GM21786 (cell line): ENCODE data around the gene TNFAIP8.

Experiments used
- ATAC-seq: cut with Tn5 transposase; IDR thresholded peaks from one replicate; pipeline ENCODE4 v1.9.1; 2021; ENCODE audit not compliant: unreplicated experiment

Gene TNFAIP8

DNA sequence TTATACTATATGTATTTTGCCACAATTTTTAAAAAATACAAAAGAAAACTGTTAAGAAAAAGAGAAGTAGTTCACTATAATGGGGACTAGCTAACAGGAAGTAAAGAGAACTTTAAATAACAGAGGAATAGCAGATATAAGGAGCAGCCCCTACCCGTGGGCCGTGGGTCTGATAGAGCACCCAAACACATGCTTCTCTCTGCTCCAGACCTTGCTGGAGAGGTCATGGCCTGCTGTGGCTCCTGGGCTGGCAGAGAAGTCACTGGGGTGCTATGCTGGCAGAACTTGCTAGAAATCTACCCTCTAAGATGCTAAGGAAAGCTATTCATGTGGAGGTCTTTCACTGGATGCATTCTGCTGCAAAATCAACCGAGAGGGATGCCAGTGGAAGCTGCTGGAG is 10.0 kb upstream of the TNFAIP8 start:
- ATAC-seq = no peak

DNA sequence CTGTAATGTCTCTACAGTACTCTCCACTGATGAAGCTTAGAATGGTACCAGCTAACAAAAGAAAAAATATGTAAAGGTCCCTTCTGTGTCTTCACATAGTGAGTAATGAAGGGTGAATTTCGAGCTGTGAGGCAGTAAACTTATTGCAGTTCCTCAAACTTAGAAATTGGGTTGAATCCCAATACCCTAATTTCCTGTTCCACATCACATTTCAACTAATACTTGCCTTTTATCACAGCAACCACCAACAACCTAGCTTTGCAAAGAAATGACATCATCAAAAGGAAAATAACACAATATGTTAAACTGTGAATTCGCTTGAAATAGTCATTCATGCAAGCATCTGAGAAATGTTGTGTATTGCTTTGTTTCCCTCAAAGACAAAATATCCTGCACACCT is 9.4 kb upstream of the TNFAIP8 start:
- ATAC-seq = no peak

GRCh38 chr5:119347574-119347973 is 8.2 kb upstream of the TNFAIP8 start:
- no peak for ATAC-seq

DNA sequence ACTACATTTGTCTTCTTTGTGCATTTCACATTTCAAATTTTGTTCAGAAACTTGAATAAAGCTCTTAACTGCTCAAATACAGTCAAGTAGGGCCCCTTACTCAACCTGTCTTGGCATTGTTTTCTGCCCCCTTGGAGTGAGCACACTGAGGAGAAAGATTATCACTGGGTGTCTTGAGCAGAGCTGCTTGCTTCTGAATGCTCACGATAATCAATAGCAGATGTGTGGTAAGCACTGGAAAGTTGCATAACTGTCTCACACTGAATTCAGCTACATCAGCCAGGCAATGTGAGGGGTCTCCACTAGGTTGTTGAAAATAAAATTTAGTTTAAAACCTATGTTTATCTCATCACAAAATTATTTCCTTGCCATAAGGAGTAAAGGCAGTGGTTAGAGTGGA is 7.8 kb upstream of the TNFAIP8 start:
- no peak for ATAC-seq

DNA sequence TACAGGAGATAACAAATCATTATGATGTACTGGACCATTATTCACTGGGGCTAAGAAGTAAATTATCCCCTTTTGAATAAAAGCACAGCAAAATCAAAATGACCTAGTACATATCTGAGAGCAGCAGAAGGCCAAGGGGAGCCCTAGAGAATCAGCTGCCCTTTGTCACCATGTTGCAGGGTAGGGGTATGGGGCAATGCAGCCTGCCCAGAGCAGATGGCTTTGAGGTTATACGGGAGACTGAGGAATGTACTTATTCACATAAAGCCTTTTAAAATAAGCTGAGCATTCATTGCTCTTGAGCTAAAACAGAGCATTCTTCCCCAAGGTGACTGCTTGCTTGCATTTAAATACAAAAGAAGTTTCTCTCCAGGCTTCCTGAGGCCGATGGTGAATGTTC is 2.6 kb upstream of the TNFAIP8 start:
- ATAC-seq = no peak

GRCh38 chr5:119353686-119354366 is 2.0 kb upstream of the TNFAIP8 start:
- ATAC-seq = peak; percentile 68

DNA sequence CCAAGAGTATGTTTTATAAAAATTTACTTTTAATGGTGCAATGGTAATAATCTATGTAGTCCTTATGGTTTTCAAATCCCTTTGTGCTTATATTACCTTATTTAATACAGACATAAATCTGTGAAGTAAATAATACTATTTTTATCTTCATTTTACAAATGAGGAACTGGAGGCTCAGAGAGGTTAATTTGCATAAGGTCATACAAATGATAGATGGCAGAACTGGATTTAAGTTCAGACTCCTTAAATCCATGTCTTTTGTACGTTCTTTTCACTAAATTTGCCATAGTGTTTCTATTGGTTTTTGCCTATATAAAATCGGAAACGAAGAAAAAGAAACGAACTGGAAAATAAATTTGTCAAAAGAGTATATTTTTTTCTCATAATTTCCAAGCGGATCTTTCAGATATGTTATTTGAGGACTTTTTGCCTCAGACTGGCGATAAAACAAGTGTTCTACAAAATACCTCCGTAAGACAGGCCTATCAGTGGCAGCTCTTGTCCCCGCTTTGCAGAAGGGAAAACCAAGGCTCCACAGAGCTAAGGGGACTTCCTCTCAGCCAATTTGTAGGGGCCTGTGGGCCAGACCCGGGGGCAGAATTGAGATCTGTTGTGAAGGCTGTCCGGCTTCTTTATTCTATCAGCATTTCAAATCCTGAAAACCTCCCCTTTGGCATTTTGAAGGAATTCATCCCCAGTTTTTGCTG is 1.1 kb upstream of the TNFAIP8 start:
- no peak for ATAC-seq

GRCh38 chr5:119355244-119355638 is 578 bp upstream of the TNFAIP8 start:
- peak; percentile 18 for ATAC-seq

DNA sequence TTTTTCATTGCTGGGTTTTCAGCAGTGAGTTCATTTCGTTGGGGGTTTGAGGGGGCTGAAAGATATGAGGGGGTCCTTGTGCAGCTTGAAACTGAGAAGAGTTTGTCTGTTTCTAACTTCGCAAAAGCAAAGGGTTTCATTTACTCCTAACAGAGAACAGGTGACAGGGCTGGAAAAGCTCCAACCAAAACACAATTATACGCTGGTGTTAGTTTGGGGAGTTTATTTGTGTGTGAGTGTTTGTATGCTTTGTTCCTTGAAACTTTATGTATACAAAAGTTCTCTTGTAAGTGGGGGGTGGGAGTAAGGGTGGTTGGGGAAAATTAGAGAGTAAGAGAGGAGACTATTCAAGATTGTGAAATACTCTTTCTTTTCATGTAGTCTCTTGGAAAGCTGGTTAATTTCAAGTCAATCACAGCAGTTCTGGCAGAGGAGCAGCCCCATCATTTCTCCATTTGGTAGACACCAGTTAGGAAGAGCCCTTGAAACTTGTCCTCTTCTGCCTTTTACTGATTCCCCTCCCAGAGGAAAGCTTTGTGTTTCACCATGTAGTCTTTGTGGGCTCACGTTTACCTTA is 881 bp downstream of the TNFAIP8 start:
- no peak for ATAC-seq

GRCh38 chr5:119357270-119357669 is 1.5 kb downstream of the TNFAIP8 start:
- ATAC-seq = no peak

- ATAC-seq = no peak
Measured at GRCh38 chr5:119357808-119358529, 2.1 kb downstream of the TNFAIP8 start.

- no peak for ATAC-seq
Measured at GRCh38 chr5:119358530-119358900, 2.7 kb downstream of the TNFAIP8 start.

GRCh38 chr5:119358901-119359603 is 3.2 kb downstream of the TNFAIP8 start:
- ATAC-seq = no peak

GRCh38 chr5:119359737-119360413 is 4.1 kb downstream of the TNFAIP8 start:
- ATAC-seq = no peak

DNA sequence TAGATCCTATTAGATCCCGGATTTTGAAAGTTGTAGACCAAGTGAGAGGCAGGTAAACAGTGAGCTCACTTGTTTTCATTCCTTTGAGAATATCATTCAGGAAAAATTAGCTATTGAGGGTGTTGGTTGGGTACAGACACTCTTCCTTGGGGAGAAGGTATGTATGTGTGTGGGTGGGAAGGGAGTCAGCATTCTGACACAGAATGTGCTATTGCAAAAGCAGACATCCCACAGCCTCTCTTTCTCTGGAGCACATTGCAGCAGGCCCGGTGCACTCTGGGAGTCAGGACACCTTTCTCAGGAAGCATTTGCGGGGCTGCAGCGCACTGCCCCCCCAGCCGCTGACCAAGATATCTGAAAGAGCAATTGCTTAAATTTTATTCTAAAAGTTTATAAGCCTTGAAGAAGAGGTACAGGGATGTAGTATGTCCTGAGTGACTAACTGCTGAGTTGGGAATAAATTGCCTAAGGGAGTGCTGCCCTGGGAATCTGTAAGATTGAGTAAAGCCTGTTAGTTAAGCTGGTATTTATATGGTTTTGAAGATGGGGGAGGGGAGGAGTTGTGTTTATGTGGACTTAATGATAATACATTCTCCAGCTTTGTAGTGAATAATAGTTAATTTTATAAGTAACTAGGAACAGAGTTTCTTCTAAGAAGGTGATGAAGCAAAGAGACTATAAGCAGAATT is 5.2 kb downstream of the TNFAIP8 start:
- ATAC-seq = no peak

- no peak for ATAC-seq
Measured at GRCh38 chr5:119361594-119362125, 5.8 kb downstream of the TNFAIP8 start.

DNA sequence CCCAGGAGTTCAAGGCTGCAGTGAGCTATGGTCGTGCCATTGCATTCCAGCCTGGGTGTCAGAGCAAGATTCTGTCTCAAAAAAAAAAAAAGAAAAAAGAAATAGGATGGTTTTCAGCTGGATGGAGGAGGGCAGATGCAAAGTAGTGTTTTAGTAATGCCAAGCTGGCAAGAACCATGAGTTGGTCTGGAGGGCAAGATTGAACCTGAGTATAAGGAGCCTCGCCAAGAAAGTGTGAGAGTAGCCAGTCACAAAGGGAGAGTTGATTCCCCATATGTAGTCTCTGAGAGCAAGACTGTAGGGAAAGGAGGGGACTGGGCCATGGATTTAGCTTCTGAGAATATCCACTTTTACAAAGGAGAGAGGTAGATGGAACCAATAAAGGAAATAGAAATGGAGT is 6.9 kb downstream of the TNFAIP8 start:
- no peak for ATAC-seq

- no peak for ATAC-seq
Measured at GRCh38 chr5:119363271-119363670, 7.5 kb downstream of the TNFAIP8 start.

GRCh38 chr5:119363936-119364335 is 8.1 kb downstream of the TNFAIP8 start:
- ATAC-seq = peak; percentile 28
